Measurements from ENCODE around the gene CDK16. TPM values are rescaled to one million over a fixed set of nuclear protein-coding genes. Genes with fewer than 3 reads are reported as not detected.

Gene CDK16
- total and polyA plus RNA-seq, 2 of the 13 experiments (the other 11 are each of a cell fraction or from before 2014, with no cell fraction given): 64.5 to 225 TPM

DNA sequence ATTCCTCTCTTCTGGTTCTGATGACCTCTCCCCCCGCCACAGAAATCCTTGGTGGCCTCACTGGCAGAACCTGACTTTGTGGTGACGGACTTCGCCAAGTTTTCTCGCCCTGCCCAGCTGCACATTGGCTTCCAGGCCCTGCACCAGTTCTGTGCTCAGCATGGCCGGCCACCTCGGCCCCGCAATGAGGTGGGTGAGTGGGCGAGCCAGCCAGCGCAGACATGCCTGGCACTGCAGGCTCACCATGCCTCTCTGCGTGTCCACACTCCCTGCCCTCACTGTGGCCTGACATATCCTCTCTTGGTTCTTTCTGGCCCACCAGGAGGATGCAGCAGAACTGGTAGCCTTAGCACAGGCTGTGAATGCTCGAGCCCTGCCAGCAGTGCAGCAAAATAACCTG is 16.2 kb upstream of the CDK16 start:
- CTCF ChIA-PET (ENCODE audit: low intra/inter-chr PET ratio, low total read pairs): no interaction called here

GRCh38 chrX:47202877-47203276 is 15.6 kb upstream of the CDK16 start:
- ChIA-PET CTCF (ENCODE audit: low intra/inter-chr PET ratio, low total read pairs) (no interaction called here), POLR2A (interaction anchor here (1.2 kb wide), 1 partner anchor 15 kb away, joined by 5 read pairs; no protein-coding TSS in a partner anchor)
- in situ Hi-C loops (cut with HindIII; ENCODE audit: extremely low pct_ligation_motif_present, low pct_unique_long_range_greater_than_20kb): no loop called here

More for the DNA sequence above, 16.2 kb upstream of the CDK16 start:
- 0 out of 2 replicates have a peak, but pooled peaks have one; percentile 47 for TF ChIP-seq RBFOX2 (IDR thresholded peaks at IDR 0.05; ENCODE audit: low read depth, low read length)
- no peak for TF ChIP-seq ISX (CRISPR knock-in tag; conservative IDR thresholded peaks at IDR 0.05)
- no peak for TF ChIP-seq SMYD3 (CRISPR knock-in tag; IDR thresholded peaks at IDR 0.05)
- peak; percentile 53 for TF ChIP-seq AGO2 (optimal IDR thresholded peaks at IDR 0.05; ENCODE audit: low read depth, low read length)
- no peak for TF ChIP-seq MAZ (IDR thresholded peaks at IDR 0.05; ENCODE audit: borderline replicate concordance, low read depth, low read length)
- no peak for TF ChIP-seq MAZ (CRISPR knock-in tag; IDR thresholded peaks at IDR 0.05; ENCODE audit: low read depth)
- in situ Hi-C loops (cut with HindIII; ENCODE audit: extremely low pct_ligation_motif_present, low pct_unique_long_range_greater_than_20kb) (no loop called here), intact Hi-C loops (cut with micrococcal nuclease; ENCODE audit: unreplicated experiment) (no loop called here)
- ATAC-seq: no peak
- Histone ChIP-seq H2AFZ (ENCODE audit: low read length) (no peak overlapping the region), H3K9me3 (ENCODE audit: low read length) (no peaks in the 10 kb centered on the region), H3K79me2 (ENCODE audit: insufficient read depth, low read length) (peaks cover 11% of the 10 kb centered on the region), H3K4me3 (replicated peaks in 1 of 3; ENCODE audit: insufficient read depth in 1 of 3, low read depth in 2 of 3, low read length in 3 of 3) (no peak overlapping the region), H4K20me1 (ENCODE audit: insufficient read depth, low read length) (peaks cover 6% of the 10 kb centered on the region; the same call in 1 of the 2 replicates), H3K27ac (ENCODE audit: extremely low read length, insufficient read depth, low read length) (no peak overlapping the region), H3K27me3 (ENCODE audit: control insufficient read depth in 1 of 2, insufficient read depth in 2 of 2, low read length in 2 of 2) (no peaks in the 10 kb centered on the region), H3K4me2 (ENCODE audit: low read depth, low read length) (no peak overlapping the region), H3K9ac (ENCODE audit: insufficient read depth, low read depth, low read length) (no peak overlapping the region), H3K4me1 (ENCODE audit: insufficient read depth, low read length) (peaks cover 46% of the 10 kb centered on the region), H3K36me3 (replicated peaks in 1 of 2; ENCODE audit: control insufficient read depth in 1 of 2, insufficient read depth in 2 of 2, low read length in 2 of 2) (peaks cover 19 to 71% of the 10 kb centered on the region in 2 experiments)
- BruUV-seq (replicated peaks): no TSS peak
- DNase-seq (ENCODE audit: low spot score): no peak
- POLR2A ChIA-PET: interaction anchor here (1.2 kb wide), 1 partner anchor 15 kb away, joined by 3 read pairs; no protein-coding TSS in a partner anchor
- WGBS (ENCODE audit: low lambda C conversion rate): no CpG with 5 or more reads among the region's 11 CpGs
- no peak for FAIRE-seq

More at GRCh38 chrX:47202877-47203276, 15.6 kb upstream of the CDK16 start:
- peaks cover 6% of the 10 kb centered on the region for H3K79me2 ChIP-seq (ENCODE audit: insufficient read depth, low read length)
- no peaks in the 10 kb centered on the region for H3K27me3 ChIP-seq (ENCODE audit: control insufficient read depth in 1 of 2, insufficient read depth in 2 of 2, low read length in 2 of 2)
- H3K9ac ChIP-seq (ENCODE audit: insufficient read depth, low read depth, low read length): no peak overlapping the region
- peaks cover 40% of the 10 kb centered on the region for H3K4me1 ChIP-seq (ENCODE audit: insufficient read depth, low read length)
- peaks cover 5% of the 10 kb centered on the region for H4K20me1 ChIP-seq (ENCODE audit: insufficient read depth, low read length)
- 83% methylated on average over 2 of the region's 4 CpGs for WGBS (ENCODE audit: low lambda C conversion rate)
- ATAC-seq (no peak), DNase-seq (ENCODE audit: low spot score) (no peak), FAIRE-seq (no peak)
- H3K9me3 ChIP-seq (ENCODE audit: low read length): no peaks in the 10 kb centered on the region
- BruUV-seq (replicated peaks): TSS peak; percentile 17
- no peak overlapping the region for H2AFZ ChIP-seq (ENCODE audit: low read length)
- no peak overlapping the region for H3K4me3 ChIP-seq (replicated peaks in 1 of 3; ENCODE audit: insufficient read depth in 1 of 3, low read depth in 2 of 3, low read length in 3 of 3)
- H3K36me3 ChIP-seq (replicated peaks in 1 of 2; ENCODE audit: control insufficient read depth in 1 of 2, insufficient read depth in 2 of 2, low read length in 2 of 2): peaks cover 18 to 75% of the 10 kb centered on the region in 2 experiments
- no peak overlapping the region for H3K27ac ChIP-seq (ENCODE audit: extremely low read length, insufficient read depth, low read length)
- no peak overlapping the region for H3K4me2 ChIP-seq (ENCODE audit: low read depth, low read length)
- intact Hi-C loops (cut with micrococcal nuclease; ENCODE audit: unreplicated experiment): no loop called here
- no peak for TF ChIP-seq ZNF414 (CRISPR knock-in tag; IDR thresholded peaks at IDR 0.05)
- TF ChIP-seq CERS6 (CRISPR knock-in tag; IDR thresholded peaks at IDR 0.05): no peak
- no peak for TF ChIP-seq ZNF558 (CRISPR knock-in tag; IDR thresholded peaks at IDR 0.05; ENCODE audit: borderline replicate concordance)
- TF ChIP-seq ZSCAN29 (CRISPR knock-in tag; conservative IDR thresholded peaks at IDR 0.05): no peak
- TF ChIP-seq, protein P1, sequence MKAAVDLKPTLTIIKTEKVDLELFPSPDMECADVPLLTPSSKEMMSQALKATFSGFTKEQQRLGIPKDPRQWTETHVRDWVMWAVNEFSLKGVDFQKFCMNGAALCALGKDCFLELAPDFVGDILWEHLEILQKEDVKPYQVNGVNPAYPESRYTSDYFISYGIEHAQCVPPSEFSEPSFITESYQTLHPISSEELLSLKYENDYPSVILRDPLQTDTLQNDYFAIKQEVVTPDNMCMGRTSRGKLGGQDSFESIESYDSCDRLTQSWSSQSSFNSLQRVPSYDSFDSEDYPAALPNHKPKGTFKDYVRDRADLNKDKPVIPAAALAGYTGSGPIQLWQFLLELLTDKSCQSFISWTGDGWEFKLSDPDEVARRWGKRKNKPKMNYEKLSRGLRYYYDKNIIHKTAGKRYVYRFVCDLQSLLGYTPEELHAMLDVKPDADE (CRISPR knock-in tag; IDR thresholded peaks at IDR 0.05): no peak
- TF ChIP-seq ZNF709 (CRISPR knock-in tag; IDR thresholded peaks at IDR 0.05): no peak
- no peak for TF ChIP-seq TBX3 (IDR thresholded peaks at IDR 0.05; ENCODE audit: borderline replicate concordance)
- no peak for TF ChIP-seq NCOA1 (CRISPR knock-in tag; IDR thresholded peaks at IDR 0.05)
- TF ChIP-seq ELF1 (CRISPR knock-in tag; IDR thresholded peaks at IDR 0.05): no peak
- no peak for TF ChIP-seq ZNF367 (CRISPR knock-in tag; IDR thresholded peaks at IDR 0.05; ENCODE audit: borderline replicate concordance)
- TF ChIP-seq TOE1 (CRISPR knock-in tag; IDR thresholded peaks at IDR 0.05): no peak

Data from HepG2 (cell line).